ENCODE data around the gene OR6B3.
"Not testable (repeated sequence)": the region's sequence is repeated elsewhere in the genome, so short reads cannot be mapped to it uniquely, and the experiment has no call there.

The OR6B3 gene

DNA sequence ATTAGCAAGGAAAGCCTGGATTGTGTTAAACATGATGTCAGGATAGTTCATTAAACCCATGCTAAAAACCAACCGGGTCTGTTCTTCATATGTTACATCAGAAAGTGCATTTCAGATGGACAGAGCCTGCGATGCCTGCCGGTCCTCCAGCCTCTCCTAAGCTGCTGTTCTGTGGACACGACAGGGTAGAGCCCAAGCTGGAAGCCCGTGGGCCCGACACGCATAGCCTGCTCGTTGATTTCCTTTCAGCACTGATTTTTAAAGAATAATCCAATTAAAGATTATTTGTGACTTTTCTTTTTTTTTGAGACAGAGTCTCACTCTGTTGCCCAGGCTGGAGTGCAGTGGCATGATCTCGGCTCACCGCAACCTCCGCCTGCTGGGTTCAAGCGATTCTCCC is 797 bp downstream of the OR6B3 start:
- H3K36me3 ChIP-seq (ENCODE audit: control insufficient read depth, insufficient read depth, low read length) = no peaks in the 10 kb centered on the region
- H3K27me3 ChIP-seq (replicated peaks; ENCODE audit: control insufficient read depth, insufficient read depth, low read length) = no peaks in the 10 kb centered on the region
- TF ChIP-seq, protein P1, sequence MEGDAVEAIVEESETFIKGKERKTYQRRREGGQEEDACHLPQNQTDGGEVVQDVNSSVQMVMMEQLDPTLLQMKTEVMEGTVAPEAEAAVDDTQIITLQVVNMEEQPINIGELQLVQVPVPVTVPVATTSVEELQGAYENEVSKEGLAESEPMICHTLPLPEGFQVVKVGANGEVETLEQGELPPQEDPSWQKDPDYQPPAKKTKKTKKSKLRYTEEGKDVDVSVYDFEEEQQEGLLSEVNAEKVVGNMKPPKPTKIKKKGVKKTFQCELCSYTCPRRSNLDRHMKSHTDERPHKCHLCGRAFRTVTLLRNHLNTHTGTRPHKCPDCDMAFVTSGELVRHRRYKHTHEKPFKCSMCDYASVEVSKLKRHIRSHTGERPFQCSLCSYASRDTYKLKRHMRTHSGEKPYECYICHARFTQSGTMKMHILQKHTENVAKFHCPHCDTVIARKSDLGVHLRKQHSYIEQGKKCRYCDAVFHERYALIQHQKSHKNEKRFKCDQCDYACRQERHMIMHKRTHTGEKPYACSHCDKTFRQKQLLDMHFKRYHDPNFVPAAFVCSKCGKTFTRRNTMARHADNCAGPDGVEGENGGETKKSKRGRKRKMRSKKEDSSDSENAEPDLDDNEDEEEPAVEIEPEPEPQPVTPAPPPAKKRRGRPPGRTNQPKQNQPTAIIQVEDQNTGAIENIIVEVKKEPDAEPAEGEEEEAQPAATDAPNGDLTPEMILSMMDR (IDR thresholded peaks at IDR 0.05; ENCODE audit: insufficient read depth, low read length, poor library complexity, severe bottlenecking) = no peak
- no peak overlapping the region for H3K4me3 ChIP-seq (replicated peaks; ENCODE audit: low read depth, low read length)
- DNase-seq (ENCODE audit: extremely low read depth, insufficient read length) = no peak

DNA sequence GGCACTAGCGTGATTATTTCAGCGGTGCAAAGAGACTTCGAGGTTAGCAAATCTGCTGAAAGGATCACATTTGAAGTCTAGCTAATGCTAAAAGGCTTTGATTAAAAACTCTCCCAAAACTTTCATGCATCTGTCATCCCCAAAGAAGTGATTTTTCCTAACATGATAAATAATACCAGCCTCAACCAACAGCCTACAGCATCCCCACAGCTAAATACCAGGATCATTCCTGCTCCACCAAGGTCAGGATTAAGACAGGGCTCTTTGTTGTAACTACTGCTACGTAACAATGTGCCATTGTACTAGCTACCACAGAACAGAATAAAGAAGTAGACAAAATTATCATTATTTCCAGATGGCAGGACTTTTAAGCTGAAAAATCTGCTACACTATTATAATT is 1.6 kb downstream of the OR6B3 start:
- TF ChIP-seq, protein P1 (IDR thresholded peaks at IDR 0.05; ENCODE audit: insufficient read depth, low read length, poor library complexity, severe bottlenecking) = no peak
- H3K27me3 ChIP-seq (replicated peaks; ENCODE audit: control insufficient read depth, insufficient read depth, low read length) = no peaks in the 10 kb centered on the region
- no peak for DNase-seq (ENCODE audit: extremely low read depth, insufficient read length)
- no peak overlapping the region for H3K4me3 ChIP-seq (replicated peaks; ENCODE audit: low read depth, low read length)
- no peaks in the 10 kb centered on the region for H3K36me3 ChIP-seq (ENCODE audit: control insufficient read depth, insufficient read depth, low read length)

DNA sequence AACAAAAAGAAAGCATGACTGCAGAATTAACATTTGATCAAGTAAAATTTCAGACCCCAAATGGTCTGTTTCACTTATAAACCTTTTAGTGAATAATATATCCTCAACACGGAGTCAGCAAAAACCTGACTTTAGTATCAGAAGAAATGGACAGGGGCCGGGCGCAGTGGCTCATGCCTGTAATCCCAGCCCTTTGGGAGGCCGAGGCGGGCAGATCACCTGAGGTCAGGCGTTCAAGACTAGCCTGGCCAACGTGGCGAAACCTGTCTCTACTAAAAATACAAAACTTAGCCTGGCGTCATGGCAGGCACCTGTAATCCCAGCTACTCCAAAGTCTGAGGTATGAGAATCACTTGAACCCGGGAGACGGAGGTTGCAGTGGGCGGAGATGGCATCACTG is 3.0 kb downstream of the OR6B3 start:
- no peak for DNase-seq (ENCODE audit: extremely low read depth, insufficient read length)
- Histone ChIP-seq H3K27me3 (replicated peaks; ENCODE audit: control insufficient read depth, insufficient read depth, low read length) (no peaks in the 10 kb centered on the region), H3K4me3 (replicated peaks; ENCODE audit: low read depth, low read length) (no peak overlapping the region), H3K36me3 (ENCODE audit: control insufficient read depth, insufficient read depth, low read length) (no peaks in the 10 kb centered on the region)
- TF ChIP-seq, protein P1 (IDR thresholded peaks at IDR 0.05; ENCODE audit: insufficient read depth, low read length, poor library complexity, severe bottlenecking) = no peak

DNA sequence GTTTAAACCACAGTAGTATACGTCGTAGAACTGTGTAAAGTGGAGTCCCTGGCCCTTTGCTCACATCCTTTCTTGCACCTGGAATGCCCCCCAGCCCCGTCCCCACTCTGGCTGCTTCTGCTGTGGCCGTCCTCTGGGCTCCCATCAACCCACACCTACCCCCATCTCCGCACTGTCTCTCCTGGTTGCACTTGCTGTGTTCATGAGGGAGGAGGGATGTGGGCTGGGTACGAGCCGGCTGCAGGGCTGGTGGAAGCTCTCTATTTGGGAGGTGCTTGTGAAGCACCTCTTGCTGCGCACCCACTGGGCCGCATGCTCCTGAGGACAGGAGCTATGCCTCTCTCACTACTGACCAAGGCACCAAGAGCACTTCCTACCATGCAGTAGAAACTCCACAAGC is 5.1 kb downstream of the OR6B3 start:
- H3K36me3 ChIP-seq (ENCODE audit: control insufficient read depth, insufficient read depth, low read length) = no peaks in the 10 kb centered on the region
- DNase-seq (ENCODE audit: extremely low read depth, insufficient read length) = no peak
- H3K27me3 ChIP-seq (replicated peaks; ENCODE audit: control insufficient read depth, insufficient read depth, low read length) = no peaks in the 10 kb centered on the region
- TF ChIP-seq, protein P1 (IDR thresholded peaks at IDR 0.05; ENCODE audit: insufficient read depth, low read length, poor library complexity, severe bottlenecking) = no peak
- H3K4me3 ChIP-seq (replicated peaks; ENCODE audit: low read depth, low read length) = no peak overlapping the region

DNA sequence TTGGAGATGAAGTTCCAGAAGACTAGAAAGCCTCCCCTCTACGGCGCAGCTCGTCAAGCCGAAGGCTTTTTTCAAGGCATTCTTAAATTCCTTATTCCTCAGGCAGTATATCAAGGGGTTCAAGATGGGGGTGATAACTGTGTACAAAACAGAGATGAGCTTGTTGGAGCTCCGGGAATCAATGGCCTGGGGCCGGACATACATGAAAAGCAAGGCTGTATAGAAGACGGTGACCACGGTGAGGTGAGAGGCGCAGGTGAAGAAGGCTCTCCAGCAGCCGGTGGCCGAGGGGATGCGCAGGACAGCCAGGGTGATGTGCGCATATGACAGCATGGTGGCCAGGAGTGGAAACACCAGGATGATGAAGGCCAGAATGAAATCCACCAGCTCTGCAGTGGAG is 8.2 kb downstream of the OR6B3 start:
- Histone ChIP-seq H3K27me3 (replicated peaks; ENCODE audit: control insufficient read depth, insufficient read depth, low read length) (no peaks in the 10 kb centered on the region), H3K36me3 (ENCODE audit: control insufficient read depth, insufficient read depth, low read length) (no peaks in the 10 kb centered on the region), H3K4me3 (replicated peaks; ENCODE audit: low read depth, low read length) (no peak overlapping the region)
- TF ChIP-seq, protein P1 (IDR thresholded peaks at IDR 0.05; ENCODE audit: insufficient read depth, low read length, poor library complexity, severe bottlenecking) = no peak
- no peak for DNase-seq (ENCODE audit: extremely low read depth, insufficient read length)

DNA sequence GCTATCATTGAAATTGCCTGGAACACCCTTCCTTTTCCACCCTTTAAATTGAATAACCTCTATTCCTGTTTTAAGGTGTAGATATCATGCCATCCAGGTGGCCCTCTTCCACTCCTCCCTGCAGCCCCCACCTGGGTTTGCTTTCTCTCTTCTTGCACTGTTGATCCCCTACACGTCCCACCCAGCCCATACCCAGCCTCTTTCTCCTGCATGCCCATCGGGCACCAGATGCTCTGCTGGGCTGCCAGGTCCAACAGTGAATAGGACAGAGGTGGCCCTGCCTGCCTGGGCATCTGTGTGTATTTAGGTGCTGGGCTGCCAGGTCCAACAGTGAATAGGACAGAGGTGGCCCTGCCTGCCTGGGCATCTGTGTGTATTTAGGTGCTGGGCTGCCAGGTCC is 9.2 kb downstream of the OR6B3 start:
- not testable (repeated sequence) for H3K4me3 ChIP-seq (replicated peaks; ENCODE audit: low read depth, low read length); DNase-seq (ENCODE audit: extremely low read depth, insufficient read length); H3K36me3 ChIP-seq (ENCODE audit: control insufficient read depth, insufficient read depth, low read length); H3K27me3 ChIP-seq (replicated peaks; ENCODE audit: control insufficient read depth, insufficient read depth, low read length)
